GM21529 (cell line): ENCODE data around the gene FBXL17.

ENCODE experiments used
- ATAC-seq: cut with Tn5 transposase; IDR thresholded peaks from one replicate; pipeline ENCODE4 v1.9.1; 2021; ENCODE audit not compliant: unreplicated experiment

Gene FBXL17

GRCh38 chr5:108255468-108255867 is 126.4 kb downstream of the FBXL17 start:
- no peak for ATAC-seq

- no peak for ATAC-seq
Measured at GRCh38 chr5:108251350-108251749, 130.5 kb downstream of the FBXL17 start.

- no peak for ATAC-seq
Measured at GRCh38 chr5:108249785-108250426, 132.0 kb downstream of the FBXL17 start.

- ATAC-seq = no peak
Measured at GRCh38 chr5:108249095-108249784, 132.7 kb downstream of the FBXL17 start.

GRCh38 chr5:108238936-108239887 is 142.7 kb downstream of the FBXL17 start:
- no peak for ATAC-seq

- no peak for ATAC-seq
Measured at GRCh38 chr5:108238461-108238860, 143.4 kb downstream of the FBXL17 start.

GRCh38 chr5:108233617-108234155 is 148.2 kb downstream of the FBXL17 start:
- no peak for ATAC-seq

GRCh38 chr5:108232805-108233204 is 149.1 kb downstream of the FBXL17 start:
- no peak for ATAC-seq

GRCh38 chr5:108222011-108222410 is 159.9 kb downstream of the FBXL17 start:
- no peak for ATAC-seq

GRCh38 chr5:108220834-108221233 is 161.1 kb downstream of the FBXL17 start:
- no peak for ATAC-seq

- no peak for ATAC-seq
Measured at GRCh38 chr5:108216890-108217289, 165.0 kb downstream of the FBXL17 start.

- no peak for ATAC-seq
Measured at GRCh38 chr5:108214857-108215256, 167.0 kb downstream of the FBXL17 start.

GRCh38 chr5:108212775-108213346 is 169.0 kb downstream of the FBXL17 start:
- no peak for ATAC-seq

- no peak for ATAC-seq
Measured at GRCh38 chr5:108206707-108207106, 175.2 kb downstream of the FBXL17 start.

GRCh38 chr5:108201721-108202120 is 180.2 kb downstream of the FBXL17 start:
- no peak for ATAC-seq

GRCh38 chr5:108196276-108196675 is 185.6 kb downstream of the FBXL17 start:
- ATAC-seq = no peak

GRCh38 chr5:108193021-108193795 is 188.7 kb downstream of the FBXL17 start:
- no peak for ATAC-seq

- ATAC-seq = no peak
Measured at GRCh38 chr5:108184940-108185339, 197.0 kb downstream of the FBXL17 start.

GRCh38 chr5:108181975-108182374 is 199.9 kb downstream of the FBXL17 start:
- ATAC-seq = no peak

- ATAC-seq = no peak
Measured at GRCh38 chr5:108174286-108174685, 207.6 kb downstream of the FBXL17 start.
